Stimulated activated CD8-positive, alpha-beta memory T cell treated with anti-CD3 and anti-CD28 coated beads, Interleukin-12 subunit alpha, Interleukin-12 subunit beta, amount 100 ng/mL, for 24 hours (primary cell): ENCODE measurements around the gene OR5H6.
"Not testable (repeated sequence)": the region's sequence is repeated elsewhere in the genome, so short reads cannot be mapped to it uniquely, and the experiment has no call there.

Experiments
- DNase-seq: peaks from one replicate; pipeline ENCODE4 v3.0.0-alpha.2; 2020; ENCODE audit errors: extremely low read depth

Gene OR5H6

DNA sequence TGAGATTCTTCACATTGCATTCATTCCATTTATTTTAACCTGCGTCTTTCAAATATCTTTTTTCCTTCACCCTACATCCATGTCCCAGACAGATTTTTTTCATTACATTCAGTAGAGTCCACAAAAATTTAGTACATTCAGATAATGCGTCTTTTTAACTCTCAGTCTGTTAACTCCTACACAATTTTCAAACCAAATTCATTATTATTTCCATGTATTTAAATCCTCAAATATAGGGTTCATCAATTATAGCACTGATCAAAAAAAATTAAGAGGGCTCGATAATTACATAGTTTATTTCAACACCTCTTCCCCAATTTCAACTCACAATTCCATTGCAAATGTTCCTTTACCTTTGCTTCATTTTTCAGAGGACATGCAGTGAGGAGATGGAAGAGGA lies at the start of gene OR5H6:
Gene OR5H6, plus strand, starts transcription at position 301 of the 400 bp plus-strand sequence. Its CDS starts 89 bp downstream, at position 390.
- no peak for DNase-seq

DNA sequence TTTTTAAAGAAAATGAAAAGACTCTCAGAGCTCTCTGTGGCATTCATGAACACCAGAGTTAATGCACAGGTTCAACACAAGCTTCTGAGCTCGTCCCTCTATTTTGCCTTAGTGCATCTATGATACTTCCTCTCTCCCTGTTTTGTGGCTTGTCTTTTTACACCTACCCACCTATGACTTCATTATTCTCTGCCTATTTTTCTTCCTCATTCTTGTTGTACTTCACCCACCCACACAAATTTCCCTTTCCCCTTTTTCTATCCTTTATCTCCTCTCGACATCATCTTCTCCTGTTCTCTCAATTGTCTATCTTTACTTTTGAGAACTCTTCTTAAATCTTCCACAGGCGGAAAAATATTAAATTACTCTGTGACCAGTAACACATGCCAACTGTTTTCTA lies 49.0 kb upstream of the OR5H6 start:
- DNase-seq = no peak

GRCh38 chr3:98223907-98224672 lies 40.0 kb upstream of the OR5H6 start:
- DNase-seq = no peak

DNA sequence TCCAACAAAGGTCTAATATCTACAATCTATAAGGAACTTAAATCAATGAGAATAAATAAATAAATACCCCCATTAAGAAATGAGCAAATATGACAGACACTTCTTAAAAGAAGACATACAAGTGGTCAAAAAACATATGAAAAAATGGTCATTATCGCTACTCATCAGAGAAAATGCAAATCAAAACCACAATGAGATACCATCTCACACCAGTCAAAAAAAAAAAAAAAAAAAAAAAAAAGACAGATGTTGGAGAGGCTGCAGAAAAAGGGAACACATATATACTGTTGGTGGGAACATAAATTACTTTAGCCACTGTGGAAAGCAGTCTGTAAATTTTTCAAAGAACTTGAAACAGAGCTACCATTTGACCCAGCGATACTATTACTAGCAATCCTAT lies 31.6 kb upstream of the OR5H6 start:
- DNase-seq = no peak

DNA sequence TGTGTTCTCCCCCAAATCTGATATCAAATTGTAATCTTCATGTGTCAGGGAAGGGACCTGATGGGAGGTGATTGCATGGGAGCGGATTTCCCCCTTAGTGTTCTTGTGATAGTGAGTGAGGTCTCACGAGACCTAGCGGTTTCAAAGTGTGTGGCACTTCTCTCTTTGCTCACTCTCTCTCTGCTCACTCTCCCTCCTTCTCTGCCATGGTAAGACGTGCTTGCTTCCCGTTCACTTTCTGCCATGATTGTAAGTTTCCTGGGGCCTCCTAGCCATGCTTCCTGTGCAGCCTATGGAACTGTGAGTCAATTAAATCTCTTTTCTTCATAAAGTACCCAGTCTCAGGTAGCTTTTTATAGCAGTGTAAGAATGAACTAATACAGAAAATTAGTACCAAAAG lies 30.6 kb upstream of the OR5H6 start:
- no peak for DNase-seq

DNA sequence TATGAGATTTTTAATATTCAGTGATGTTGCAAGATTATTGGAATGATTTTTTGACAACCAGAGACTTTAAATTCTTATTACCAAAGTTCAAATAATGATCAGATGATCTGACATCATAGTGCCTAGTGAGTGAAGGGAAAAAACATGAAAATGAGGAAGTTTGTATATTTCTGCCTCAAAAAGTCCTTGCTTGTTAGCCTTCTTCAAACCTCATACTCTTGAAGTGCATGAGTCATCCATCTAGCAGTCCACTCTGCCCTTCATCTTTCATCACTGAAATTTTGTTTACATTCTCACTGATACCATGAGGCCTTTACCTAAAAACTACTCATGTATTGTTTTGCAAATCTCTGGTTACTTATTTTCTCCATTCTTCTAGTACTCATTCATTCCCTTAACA lies 23.9 kb upstream of the OR5H6 start:
- no peak for DNase-seq

GRCh38 chr3:98242155-98242554 lies 21.9 kb upstream of the OR5H6 start:
- DNase-seq = no peak

GRCh38 chr3:98243843-98244242 lies 20.2 kb upstream of the OR5H6 start:
- DNase-seq = no peak

DNA sequence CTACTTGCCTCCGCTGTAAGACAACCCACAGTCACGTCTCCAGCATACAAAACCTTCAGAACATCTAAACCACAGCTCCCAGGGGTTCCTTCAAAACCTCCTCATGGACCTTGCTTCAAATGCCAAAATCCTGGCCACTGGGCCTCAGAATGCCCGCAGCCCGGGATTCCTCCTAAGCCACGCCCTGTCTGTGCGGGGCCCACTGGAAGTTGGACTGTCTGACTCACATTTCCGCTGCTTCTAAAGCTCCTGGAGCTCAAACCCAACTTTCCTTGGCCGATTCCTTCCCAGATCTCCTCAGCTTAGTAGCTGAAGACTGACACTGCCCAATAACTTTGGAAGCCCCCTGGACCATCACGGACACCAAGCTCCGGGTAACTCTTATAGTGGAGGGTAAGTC lies 17.9 kb upstream of the OR5H6 start:
- no peak for DNase-seq

- not testable (repeated sequence) for DNase-seq
Measured at GRCh38 chr3:98256026-98256425, 8.0 kb upstream of the OR5H6 start.

- no peak for DNase-seq
Measured at GRCh38 chr3:98259707-98260106, 4.3 kb upstream of the OR5H6 start.

GRCh38 chr3:98262046-98262445 lies 2.0 kb upstream of the OR5H6 start:
- DNase-seq = no peak

DNA sequence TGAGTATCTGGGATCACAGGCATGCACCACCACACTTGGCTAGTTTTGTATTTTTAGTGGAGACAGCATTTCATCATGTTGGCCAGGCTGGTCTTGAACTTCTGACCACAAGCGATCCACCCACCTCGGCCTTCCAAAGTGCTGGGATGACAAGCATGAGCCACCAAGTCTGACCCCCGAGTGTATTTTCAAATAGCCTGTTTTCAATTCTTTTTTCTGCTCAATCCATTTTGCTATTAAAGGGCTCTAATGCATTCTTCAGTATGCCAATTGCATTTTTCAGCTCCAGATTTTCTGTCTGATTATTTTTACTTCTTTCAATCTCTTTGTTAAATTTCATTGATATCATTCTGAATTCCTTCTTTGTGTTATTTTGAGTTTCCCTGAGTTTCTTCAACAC lies 5.8 kb downstream of the OR5H6 start:
- DNase-seq = no peak

GRCh38 chr3:98272126-98272525 lies 8.1 kb downstream of the OR5H6 start:
- DNase-seq = no peak

- no peak for DNase-seq
Measured at GRCh38 chr3:98274914-98275313, 10.9 kb downstream of the OR5H6 start.

GRCh38 chr3:98282205-98282604 lies 18.2 kb downstream of the OR5H6 start, which contains the start of gene OR5H2:
Gene OR5H2 (plus strand): TSS chr3:98282505. CDS start chr3:98282903, 398 bp downstream.
- DNase-seq = no peak

DNA sequence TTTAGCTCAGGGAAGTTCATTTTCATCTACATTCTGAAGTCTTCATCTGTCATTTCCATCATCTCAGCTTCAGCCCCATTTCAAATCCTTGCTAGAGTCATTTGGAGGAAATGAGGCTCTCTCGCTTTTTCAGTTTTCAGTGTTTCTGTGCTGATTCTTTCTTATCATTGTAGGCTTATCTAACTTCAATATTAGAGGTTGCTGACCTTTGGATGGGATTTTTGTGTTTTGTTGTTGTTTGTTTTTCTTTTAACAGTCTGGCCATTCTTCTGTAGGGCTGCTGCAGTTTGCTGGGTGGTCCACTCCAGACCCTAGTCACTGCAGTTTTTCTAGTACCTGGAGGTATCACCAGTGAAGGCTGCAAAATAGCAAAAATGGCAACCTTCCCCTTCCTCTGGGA lies 26.9 kb downstream of the OR5H6 start:
- DNase-seq = no peak

GRCh38 chr3:98291332-98291957 lies 27.4 kb downstream of the OR5H6 start:
- no peak for DNase-seq
